ENCODE results near the gene RNPS1.

The RNPS1 gene, protein sequence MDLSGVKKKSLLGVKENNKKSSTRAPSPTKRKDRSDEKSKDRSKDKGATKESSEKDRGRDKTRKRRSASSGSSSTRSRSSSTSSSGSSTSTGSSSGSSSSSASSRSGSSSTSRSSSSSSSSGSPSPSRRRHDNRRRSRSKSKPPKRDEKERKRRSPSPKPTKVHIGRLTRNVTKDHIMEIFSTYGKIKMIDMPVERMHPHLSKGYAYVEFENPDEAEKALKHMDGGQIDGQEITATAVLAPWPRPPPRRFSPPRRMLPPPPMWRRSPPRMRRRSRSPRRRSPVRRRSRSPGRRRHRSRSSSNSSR

DNA sequence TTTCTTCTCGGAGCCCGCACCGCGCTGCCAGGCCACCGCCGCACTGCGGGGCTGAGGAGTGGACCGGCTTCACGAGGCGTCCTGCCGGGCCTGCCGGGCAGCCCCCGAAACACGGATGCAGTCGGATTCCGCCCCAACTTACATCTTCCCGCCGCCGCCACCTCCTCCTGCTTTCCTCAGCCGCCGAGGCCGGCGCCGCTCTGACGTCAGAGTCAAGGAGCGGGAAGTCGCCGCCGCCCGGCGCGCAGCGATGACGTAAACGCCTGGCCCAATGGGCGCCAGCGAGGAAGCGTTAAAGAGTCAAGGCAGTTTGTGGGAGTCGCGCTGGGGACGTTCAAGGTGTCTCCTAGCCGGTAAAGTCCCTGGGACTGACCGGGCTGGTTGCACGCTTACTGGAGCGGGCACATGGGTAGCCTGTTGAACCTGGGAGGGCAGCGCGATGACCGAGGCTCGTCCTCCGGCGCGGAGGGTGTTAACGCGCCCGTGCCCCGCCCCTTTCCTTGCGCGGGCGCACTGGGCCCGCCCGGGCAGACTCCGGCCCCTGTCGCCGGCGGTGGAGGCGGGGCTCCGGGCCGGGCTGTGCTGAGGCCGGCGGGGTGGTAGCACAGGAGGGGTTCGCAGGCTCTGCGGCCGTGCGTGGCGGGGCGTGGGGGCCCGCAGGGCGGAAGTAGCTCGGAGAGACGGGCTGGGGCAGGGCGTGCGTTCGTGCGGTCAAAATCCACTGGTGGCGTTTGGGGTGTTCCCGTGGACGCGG, at the start of gene RNPS1:
Gene RNPS1, minus strand, starts transcription at position 214 of the 754 bp plus-strand sequence. CDS start 3,483 bp downstream, outside the sequence.
- FAIRE-seq = no peak

DNA sequence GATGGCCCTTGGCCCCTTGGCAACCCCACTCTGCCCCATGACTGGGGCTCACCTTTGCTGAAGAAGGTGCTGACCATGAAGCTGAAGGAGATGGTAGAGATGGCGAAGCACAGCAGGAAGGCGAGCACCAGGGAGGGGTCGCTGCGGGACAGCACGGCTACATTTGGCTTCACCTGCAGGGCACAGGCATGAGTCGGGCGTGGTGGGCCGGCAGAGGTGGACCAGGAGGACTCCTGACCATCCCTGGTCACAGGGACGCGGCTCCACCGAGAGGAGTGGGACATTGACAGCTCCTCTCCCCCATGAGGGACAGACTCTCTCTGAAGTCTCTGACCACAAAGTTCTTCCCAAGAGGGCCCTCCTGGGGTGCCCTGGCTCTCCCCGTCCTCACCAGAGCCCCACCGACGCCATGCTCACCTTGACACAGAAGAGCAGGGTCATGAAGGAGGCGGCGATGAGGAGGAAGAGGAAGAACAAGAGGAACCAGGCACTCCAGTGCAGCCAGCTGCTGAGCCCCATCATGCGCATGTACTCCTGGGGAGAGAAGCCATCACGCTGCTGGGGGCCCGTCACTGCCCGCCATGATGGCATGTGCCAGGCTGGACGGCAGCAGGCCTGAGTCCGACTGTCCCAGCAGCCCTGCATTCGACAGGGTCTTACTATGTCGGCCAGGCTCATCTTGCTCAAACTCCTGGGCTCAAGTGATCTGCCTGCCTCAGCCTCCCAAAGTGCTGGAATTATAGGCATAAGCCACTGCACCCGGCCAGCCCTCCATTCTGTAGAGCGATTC, 49.5 kb upstream of the RNPS1 start:
- FAIRE-seq = no peak

DNA sequence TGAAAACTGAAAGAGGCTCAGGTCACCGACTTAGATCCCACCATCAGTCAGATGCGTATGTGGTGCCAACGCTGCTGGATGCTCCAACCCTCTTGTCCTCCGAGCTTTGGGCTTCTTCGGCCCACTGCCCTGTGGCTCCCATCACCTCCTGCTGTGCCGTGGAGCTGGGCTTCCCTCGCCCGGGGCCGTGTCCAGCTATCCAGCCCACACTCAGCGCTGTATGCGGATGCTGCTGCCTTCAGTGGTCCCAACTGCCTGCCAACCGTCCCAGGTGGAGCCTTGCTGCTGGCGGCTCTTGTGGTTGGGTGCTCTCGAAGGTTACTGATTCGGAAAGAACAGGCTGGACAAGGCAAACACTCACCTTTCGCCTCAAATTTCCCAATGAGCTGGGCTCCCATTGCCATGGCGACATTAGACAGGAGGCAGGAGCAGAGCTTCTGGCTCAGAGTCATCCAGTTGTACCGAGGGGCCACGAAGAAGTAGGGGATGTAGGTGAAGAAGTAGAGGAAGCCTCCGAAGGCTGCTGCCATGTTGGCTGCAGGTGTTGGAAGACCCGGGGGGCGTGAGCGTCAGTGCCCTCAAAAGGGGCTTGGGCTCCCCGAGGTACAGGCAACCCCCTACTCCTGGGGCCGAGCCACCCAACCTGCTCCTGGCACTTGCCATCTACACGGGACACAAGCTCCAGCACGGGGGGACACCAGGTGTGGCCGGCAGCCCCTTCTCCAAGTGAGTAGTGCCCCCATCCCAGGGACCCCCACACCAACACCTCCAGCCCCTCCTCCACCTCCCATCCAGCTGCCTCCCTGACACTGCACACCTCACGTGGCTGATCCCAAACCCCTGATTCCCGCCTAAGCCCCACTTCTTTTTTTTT, 40.4 kb upstream of the RNPS1 start:
- FAIRE-seq = no peak

DNA sequence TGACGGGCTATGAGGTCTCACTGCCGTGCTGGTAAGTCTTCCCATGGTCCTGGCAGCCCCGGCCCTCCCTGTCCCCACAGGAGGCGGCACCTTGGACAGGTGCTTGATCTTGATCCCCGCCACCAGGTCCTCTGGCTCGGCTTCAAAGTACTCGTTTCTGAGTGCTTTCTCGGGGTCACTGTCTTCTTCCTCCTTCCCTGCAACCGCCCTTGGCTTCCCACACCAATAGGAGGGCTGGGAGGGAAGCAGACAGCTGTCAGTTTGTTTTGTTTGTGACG, 31.9 kb upstream of the RNPS1 start:
- no peak for FAIRE-seq

DNA sequence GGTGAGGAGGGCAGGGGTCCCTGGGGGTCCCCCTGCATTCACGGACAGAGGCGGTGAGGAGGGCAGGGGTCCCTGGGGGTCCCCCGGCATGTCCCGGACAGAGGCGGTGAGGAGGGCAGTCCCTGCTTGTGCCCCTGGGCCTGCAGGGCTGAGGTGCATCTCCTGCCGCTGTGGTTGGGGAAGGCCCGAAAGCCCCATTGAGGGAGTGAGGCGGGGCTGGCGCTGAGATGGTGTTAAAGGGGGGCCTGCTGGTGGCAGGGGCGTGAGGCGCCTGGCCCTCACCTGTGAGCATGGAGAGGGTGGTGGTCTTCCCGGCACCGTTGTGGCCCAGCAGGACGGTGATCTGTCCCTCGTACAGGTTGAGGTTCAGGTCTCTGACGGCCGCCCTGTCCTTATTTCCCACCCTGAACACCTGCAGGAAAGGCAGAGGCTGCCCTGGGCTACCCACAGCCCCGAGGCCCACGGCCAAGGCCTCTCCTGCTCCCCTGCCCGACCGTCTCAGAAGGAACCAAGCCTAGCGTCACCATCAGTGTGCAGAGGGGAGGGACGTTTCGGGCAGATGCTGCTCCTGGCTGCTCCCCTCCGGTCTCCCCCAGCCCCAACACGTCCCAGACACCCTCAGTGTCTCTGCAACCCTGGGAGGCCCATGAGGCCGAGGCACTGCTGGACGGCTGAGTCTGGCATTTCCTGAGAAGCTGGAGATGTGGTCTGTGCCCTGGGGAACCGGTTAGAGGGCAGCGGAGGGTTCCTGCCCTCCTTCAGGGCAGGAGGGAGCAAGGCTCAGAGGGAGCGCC, 31.4 kb upstream of the RNPS1 start:
- FAIRE-seq = no peak

DNA sequence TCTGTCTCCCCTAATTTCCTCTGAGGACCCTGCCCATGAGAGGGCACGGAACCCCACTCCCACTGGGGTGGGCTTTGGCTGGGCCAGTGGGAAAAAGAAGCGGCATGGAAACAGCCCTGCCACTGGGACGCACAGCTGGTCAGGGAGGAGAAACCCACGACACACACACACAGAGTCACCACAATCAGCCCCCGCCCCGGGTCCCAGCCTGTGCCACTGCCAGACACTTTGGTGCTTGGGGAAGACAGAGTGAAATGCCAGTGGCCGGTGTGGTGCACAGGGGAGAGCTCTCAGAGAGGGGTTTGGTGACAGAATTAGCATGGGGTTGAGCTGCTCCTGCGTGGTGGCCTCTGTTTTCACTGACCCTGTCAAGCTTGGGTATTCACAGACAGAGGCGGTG, 30.7 kb upstream of the RNPS1 start:
- FAIRE-seq = no peak

DNA sequence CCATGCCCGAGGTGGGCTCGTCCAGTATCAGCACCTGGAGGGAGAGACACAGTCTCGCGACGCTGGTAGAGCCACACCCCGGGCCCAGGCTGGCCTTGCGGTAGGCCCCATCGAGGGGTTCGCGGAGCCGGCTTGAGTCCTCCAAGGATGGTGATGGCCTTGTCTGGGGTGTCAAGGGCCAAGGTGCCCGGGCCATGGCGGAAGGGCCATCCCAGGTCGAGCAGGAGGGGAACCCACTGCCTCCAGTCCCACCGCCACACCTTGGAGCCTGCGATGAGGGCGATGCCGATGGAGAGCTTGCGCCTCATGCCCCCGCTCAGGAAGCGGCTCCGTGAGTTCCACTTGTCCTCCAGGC, 29.6 kb upstream of the RNPS1 start:
- FAIRE-seq = no peak

DNA sequence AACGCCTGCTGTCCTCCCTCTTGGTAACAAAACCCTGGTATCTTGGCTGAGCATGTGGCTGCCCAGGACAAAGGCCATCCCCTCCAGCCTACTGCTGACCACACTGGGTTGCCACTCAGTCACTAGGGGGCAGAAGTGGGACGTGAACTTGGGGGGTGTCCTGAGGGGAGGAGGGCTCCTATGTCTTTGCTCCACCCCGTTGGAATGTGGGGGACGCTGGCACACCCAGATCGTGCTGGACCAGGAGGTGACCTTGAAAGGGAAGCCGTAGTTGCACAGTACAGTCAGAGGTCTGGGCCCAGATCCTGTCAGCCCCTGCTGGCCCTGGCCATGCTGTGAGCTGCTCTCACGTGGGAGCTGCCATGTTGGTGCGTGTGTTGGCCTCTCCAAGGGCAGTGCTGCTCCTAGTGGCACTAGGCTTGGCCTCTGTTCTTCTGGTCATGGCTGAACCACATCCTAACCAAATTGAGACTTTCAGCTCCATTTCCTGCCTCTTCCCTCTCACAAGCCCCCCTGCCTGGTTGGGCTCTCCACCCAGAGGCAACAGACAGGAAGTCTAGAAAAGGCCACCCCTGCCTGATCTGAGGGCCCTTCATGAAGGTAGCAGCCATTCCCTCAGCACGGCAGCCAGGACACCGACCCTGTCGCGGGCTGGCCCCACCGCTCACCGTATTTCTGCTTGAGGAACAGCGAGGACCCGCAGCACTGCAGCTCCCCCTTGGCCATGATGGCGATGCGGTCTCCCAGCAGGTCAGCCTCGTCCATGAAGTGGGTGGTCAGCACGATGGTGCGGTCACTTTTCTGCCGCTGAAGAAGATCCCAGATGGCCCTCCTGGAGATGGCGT, 29.0 kb upstream of the RNPS1 start:
- no peak for FAIRE-seq

DNA sequence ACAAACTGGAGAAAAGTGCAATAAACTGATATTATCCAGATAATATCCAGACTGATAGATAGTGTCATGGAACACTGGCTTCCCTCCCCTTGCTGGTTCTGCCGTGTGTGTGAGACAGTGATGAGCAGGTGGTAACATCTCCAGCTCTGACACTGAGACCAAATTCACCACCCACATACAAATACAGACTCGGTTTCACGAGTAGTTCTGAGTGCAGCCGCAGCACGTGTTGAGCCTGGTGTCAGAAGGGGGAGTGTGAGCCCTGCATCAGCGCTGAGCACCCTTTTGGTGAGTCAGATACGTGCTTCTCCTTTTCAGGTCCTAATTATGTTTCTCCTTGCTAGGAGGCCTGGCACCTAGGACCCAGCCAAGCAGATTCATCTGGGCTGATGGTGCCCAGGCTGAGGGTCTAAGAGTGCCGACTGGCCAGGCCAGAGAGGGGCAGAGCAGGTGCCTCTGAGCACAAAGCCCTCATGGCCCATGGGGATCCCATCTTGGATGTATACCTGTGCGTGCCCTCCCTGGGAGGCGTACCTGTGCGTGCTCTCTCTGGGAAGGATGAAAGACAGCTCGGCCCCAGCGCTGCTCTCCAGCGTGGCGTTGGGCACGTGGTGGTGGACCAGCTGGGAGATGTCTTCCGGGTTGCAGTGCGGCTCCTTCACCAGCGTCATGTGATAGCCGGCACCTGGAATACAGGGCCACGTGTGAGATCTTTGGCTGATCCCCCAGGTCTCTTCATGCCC, 27.3 kb upstream of the RNPS1 start:
- FAIRE-seq = no peak

DNA sequence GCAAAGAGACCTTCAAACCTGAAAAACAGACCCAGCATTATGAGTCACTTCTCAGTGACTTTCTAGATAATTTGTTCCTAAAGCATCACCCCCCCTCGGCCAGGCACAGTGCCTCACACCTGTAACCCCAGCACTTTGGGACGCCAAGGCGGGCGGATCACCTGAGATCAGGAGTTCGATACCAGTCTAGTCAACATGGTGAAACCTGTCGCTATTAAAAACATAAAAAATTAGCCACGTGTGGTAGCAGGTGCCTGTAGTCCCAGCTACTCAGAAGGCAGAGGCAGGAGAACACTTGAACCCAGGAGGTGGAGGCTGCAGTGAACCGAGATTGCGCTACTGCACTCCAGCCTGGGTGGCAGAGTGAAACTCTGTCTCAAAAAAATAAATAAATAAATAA, 24.3 kb upstream of the RNPS1 start:
- no peak for FAIRE-seq

DNA sequence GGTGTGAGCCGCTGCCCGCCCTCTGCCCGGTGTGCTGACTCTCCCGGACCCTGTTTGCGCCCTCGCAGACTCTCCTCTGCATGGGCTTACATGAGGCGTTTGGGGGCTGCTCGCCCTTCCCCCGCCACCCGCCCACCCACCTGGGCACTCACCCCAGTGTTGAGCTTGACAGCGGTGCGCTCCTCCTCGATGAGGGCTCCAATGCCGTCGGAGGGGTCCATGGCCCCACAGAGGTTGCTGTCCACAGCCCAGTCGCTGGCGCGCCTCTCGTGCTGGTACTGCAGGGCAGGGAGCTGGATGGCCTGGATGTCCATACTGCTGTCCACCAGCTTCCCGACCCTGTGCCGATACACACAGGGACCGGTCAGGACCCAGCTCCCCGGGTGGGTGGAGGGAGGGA, 21.4 kb upstream of the RNPS1 start:
- FAIRE-seq = no peak

DNA sequence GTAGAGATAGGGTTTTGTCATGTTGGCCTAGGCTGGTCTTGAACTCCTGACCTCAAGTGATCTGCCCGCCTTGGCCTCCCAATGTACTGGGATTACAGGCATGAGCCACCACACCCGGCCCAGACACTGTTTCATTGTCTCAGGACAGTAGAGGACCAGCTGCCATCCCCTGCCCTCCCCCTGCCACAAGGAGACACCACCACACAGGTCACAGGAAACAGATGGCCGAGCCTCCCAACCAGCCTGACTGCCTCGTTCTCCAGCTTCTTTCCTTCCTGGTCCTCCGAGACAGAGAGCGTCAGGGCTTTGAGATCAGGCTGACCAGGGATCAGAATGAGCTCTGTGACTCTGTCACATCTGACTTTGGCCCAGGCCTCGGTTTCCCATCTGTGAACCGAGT, 20.8 kb upstream of the RNPS1 start:
- FAIRE-seq = no peak

DNA sequence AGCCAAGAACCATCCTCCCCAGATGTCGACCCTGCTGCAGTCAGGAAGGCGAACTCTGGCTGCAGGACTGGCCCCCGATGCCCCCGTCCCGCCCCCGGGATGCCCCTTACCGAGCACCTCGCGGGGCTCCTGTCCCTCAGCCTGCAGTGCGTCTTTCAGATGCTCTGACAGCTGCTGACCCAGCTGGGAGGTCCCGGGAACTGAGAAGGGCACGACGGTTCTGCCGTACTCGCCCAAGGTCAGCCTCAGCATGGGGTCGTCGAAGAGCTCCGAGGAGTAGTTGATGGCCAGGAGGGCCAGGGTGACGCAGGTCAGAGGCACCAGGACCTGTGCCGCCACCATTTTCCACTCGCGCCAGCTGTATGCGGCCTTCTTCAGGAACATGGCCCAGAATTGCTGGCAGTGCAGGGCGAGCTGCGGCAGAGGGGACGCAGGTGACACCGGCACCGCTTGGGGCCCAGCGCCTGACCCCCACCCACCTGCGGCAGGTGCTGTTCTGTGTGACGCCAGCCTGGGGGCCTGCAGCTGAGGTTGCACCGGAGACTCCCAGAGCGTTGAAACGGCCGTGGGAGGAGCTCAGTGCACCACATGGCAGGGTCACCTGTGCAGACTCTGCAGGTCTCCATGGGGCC, 20.1 kb upstream of the RNPS1 start:
- FAIRE-seq = no peak

DNA sequence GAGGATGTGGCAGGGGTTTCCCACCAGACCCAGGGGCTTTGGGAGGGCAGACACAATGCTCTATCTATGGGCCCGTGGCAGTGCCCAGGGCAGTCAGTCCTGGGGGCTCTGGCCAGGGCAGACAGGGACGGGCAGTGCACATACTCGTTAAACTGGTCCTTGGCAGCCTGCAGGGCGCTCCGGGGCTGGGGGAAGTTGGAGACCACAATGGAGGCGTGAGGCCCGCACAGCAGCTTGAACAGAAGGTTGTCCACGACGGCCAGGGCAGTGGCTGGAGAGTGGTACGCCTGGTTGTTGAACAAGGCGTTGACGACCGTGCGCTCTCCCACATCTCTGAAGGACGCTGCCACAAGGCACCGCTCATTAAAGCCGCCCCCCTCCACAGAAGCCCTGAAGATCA, 18.6 kb upstream of the RNPS1 start:
- FAIRE-seq = no peak

DNA sequence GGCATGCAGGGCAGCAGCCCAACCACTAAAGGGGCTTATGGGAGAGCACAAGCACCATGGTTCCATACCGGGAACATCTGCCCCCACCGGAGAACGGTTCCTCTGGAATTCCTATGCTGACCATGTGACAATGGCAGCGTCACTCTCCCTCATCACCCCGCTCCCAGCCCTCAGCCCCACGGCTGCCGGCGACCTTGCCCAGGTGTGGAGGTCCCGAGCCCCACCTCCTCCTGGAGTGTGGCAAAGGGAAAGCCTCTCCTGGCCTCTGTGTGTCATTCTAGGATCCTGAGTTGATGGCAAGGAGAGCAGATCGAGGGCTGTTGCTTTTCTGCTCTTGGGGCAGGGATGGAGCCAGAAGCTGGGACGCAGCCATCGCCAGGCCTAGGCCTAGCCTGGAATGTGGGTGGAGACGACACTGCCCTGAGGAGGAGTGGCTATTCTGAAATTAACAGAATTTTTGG, 17.8 kb upstream of the RNPS1 start:
- FAIRE-seq = no peak

DNA sequence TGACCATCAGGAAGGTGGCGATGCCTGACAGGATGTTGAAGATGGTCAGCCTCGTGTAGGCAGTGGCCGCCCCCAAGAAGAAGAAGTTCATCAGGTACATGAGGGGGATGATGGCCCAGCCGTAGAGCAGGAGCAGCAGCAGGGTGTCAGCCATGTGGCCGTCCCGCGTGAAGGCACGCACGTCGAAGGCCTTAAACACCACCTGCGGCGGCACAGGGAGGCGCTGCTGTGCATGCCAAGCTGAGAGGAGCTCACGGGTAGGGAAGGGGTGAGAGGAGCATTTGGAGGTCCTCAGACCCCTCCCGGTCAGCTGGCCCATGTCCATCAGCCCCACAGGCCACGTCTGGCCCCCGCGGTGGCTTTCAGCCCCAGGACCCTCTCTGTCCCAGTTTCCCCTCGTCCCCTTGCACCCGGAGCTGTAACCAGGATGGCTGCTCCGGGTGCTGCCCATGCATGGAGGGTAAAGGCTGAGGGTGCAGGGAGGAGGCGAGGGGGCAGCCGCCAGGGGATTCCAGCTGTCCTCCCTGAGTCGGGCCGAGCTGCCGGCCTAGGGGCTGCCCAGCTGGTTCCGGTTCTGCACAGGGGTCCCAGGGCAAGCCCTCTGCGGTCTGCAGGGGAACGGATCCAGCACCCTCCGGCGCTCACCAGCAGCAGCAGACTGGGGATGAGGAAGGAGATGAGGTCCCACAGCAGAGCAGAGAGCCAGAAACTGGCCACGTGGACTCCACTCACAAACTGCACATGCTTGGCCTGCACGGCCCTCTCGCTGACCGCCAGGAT, 17.1 kb upstream of the RNPS1 start:
- no peak for FAIRE-seq

DNA sequence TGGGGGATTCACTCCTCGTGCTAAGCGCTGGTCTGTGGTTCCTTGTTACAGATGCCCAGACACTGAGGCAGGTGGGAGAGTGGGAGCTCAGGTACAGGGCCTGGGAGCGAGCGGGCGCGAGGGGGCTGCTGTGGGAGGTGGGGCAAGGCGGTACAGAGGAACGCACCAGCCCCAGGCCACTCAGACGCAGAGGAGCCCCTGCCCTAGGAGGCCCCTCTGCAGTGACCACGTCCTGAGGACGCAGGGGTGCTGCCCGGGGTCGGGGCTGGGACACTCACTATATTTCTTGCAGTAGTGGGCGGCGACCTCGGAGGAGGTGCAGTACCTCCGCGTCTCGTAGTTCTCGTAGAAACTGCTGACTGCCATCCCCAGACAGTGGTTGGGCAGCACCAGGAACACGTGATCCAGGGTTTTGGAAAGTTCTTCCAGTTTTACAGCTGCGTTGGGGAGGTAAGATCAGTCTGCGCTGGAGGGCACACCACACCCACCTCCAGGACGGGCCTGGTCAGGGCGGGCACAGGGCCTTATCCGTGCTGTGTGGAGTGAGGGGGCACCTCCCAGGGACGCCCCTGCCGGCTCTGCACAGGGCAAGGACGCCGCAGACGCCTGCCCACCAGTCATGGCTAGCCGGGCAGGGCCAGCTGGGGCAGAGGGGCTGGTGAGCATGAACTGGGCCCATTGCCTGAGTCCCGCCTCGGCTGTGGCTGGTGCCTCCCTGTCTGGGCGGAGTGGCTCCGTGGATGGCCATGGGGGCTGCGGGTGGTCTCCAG, 16.3 kb upstream of the RNPS1 start:
- no peak for FAIRE-seq

DNA sequence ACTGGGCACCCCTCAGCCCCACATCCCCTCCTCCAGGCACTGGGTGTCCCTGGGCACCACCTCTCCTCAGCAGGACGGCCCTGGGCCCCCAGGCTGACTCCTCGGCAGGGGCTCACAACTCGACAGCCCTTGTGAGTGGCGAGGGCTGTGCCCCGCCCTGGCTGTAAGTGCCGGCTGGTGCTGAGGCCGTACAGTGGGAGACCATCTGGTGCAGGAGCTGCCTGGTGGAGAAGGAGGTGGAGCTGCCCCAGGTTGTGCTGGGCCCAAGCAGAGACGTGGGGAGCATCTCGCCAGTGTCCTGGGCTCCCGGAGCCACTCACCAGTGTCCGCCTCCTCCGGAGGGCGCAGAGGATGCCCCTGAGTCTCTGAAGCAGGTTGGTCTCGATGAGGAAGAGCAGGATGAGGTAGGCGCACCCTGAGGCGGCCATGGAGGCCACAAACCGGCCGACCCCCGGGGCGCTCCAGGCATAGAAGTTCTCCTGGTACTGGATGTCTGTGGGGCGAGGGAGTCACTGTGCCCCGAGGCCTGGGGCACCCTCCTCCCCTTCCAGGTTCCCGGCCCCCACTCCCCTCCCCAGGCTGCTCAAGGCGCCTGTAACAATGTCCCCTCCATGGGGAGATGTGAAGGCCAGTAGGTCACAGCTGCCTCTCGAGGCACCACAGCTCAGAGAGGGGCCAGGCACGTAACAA, 15.1 kb upstream of the RNPS1 start:
- no peak for FAIRE-seq
